Measurements from ENCODE around the gene GJD3. TPM values are rescaled to one million over a fixed set of nuclear protein-coding genes. Genes with fewer than 3 reads are reported as not detected.

Gene GJD3
- total RNA-seq, 1 donor from 2014 or later: not detected

GRCh38 chr17:40326832-40327199 lies 37.7 kb downstream of the GJD3 start:
- Mint-ChIP-seq H3K4me3 (no peak overlapping the region), H3K9me3 (no peaks in the 10 kb centered on the region), H3K27ac (no peak overlapping the region), H3K36me3 (peaks cover 10% of the 10 kb centered on the region), H3K27me3 (ENCODE audit: low read depth) (no peaks in the 10 kb centered on the region), H3K4me1 (peaks cover 39% of the 10 kb centered on the region)
- DNase-seq (ENCODE audit: low spot score in 2 of 2, unreplicated experiment in 2 of 2): no peak
- no peak for TF ChIP-seq CTCF (IDR thresholded peaks at IDR 0.05; ENCODE audit: unreplicated experiment)

- Mint-ChIP-seq H3K27me3 (ENCODE audit: low read depth) (no peaks in the 10 kb centered on the region), H3K27ac (peak overlapping the region; percentile 10), H3K4me3 (no peak overlapping the region), H3K4me1 (peaks cover 39% of the 10 kb centered on the region), H3K36me3 (peaks cover 7% of the 10 kb centered on the region), H3K9me3 (no peaks in the 10 kb centered on the region)
- no peak for TF ChIP-seq CTCF (IDR thresholded peaks at IDR 0.05; ENCODE audit: unreplicated experiment)
- DNase-seq (ENCODE audit: low spot score in 2 of 2, unreplicated experiment in 2 of 2): no peak
Measured at GRCh38 chr17:40326014-40326831, 38.3 kb downstream of the GJD3 start.

GRCh38 chr17:40325156-40326013 lies 39.2 kb downstream of the GJD3 start:
- no peaks in the 10 kb centered on the region for H3K27me3 Mint-ChIP-seq (ENCODE audit: low read depth)
- H3K4me3 Mint-ChIP-seq: no peak overlapping the region
- TF ChIP-seq CTCF (IDR thresholded peaks at IDR 0.05; ENCODE audit: unreplicated experiment): no peak
- H3K27ac Mint-ChIP-seq: no peak overlapping the region
- peaks cover 45% of the 10 kb centered on the region for H3K4me1 Mint-ChIP-seq
- H3K36me3 Mint-ChIP-seq: peaks cover 5% of the 10 kb centered on the region
- no peaks in the 10 kb centered on the region for H3K9me3 Mint-ChIP-seq
- no peak for DNase-seq (ENCODE audit: low spot score in 2 of 2, unreplicated experiment in 2 of 2)

GRCh38 chr17:40323391-40324381 lies 40.9 kb downstream of the GJD3 start:
- no peak for TF ChIP-seq CTCF (IDR thresholded peaks at IDR 0.05; ENCODE audit: unreplicated experiment)
- no peak overlapping the region for H3K4me3 Mint-ChIP-seq
- no peak for DNase-seq (ENCODE audit: low spot score in 2 of 2, unreplicated experiment in 2 of 2)
- H3K27me3 Mint-ChIP-seq (ENCODE audit: low read depth): no peaks in the 10 kb centered on the region
- H3K9me3 Mint-ChIP-seq: no peaks in the 10 kb centered on the region
- H3K27ac Mint-ChIP-seq: peak overlapping the region; percentile 94
- H3K36me3 Mint-ChIP-seq: peaks cover 5% of the 10 kb centered on the region
- peaks cover 58% of the 10 kb centered on the region for H3K4me1 Mint-ChIP-seq

Measured in mesothelial cell of epicardium (in vitro differentiated cells).